Measurements from ENCODE around the gene SCN2B. TPM values are rescaled to one million over a fixed set of nuclear protein-coding genes. Genes with fewer than 3 reads are reported as not detected.

The SCN2B gene
- total and polyA plus RNA-seq, 7 donors, result 0.23 to 1.7 (median 0.95) TPM

DNA sequence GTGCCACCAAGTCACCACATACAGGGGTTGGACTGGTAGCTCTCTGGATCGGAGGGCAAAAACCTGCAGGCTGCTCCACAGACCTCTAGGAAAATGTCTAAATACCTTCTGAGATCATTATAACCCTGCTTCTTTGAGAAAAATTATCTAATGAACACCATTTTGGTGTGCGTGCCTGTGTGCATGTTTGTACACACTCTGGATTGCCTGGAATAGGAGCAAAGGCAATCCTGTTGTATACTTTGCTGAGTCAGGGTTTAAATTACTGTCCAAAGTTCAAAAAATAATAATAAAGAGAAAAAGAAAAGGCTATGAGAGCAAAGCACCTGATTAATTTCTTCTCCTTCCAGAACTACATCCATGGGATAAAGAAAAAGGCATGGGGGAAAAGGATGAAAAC lies 37.3 kb upstream of the SCN2B start:
- Histone ChIP-seq H3K4me1 (no peaks in the 10 kb centered on the region), H3K36me3 (no peaks in the 10 kb centered on the region), H3K27me3 (peaks cover 0 to 16% (median 0%) of the 10 kb centered on the region in 3 donors), H3K9me3 (no peaks in the 10 kb centered on the region), H3K4me3 (no peak overlapping the region), H3K27ac (peak overlapping the region in 1 of 4 donors; percentile 2)
- WGBS, 2 donors, result 38 to 71% methylated on average over 2 of the region's 2 CpGs
- TF ChIP-seq POLR2A (IDR thresholded peaks at IDR 0.05) (no peak), CTCF (IDR thresholded peaks at IDR 0.05) (no peak), EP300 (IDR thresholded peaks at IDR 0.05) (no peak), POLR2AphosphoS5 (IDR thresholded peaks at IDR 0.05) (no peak)
- intact Hi-C loops (cut with DNase I), result no loop called here
- DNase-seq, result no peak

GRCh38 chr11:118213201-118213600 lies 36.8 kb upstream of the SCN2B start:
- H3K27ac ChIP-seq, result no peak overlapping the region
- WGBS, 2 donors, result 76 to 79% methylated on average over 4 of the region's 4 CpGs
- H3K4me3 ChIP-seq, result no peak overlapping the region
- no peaks in the 10 kb centered on the region for H3K4me1 ChIP-seq
- no peaks in the 10 kb centered on the region for H3K9me3 ChIP-seq
- DNase-seq, result no peak
- intact Hi-C loops (cut with DNase I), result no loop called here
- H3K27me3 ChIP-seq, result peaks cover 0 to 15% (median 0%) of the 10 kb centered on the region in 3 donors
- no peaks in the 10 kb centered on the region for H3K36me3 ChIP-seq
- no peak for TF ChIP-seq CTCF (IDR thresholded peaks at IDR 0.05)
- TF ChIP-seq POLR2AphosphoS5 (IDR thresholded peaks at IDR 0.05), result no peak

GRCh38 chr11:118212781-118213191 lies 36.3 kb upstream of the SCN2B start:
- Histone ChIP-seq H3K27ac (no peak overlapping the region), H3K4me3 (no peak overlapping the region), H3K36me3 (no peaks in the 10 kb centered on the region), H3K9me3 (no peaks in the 10 kb centered on the region), H3K27me3 (peaks cover 0 to 14% (median 0%) of the 10 kb centered on the region in 3 donors), H3K4me1 (no peaks in the 10 kb centered on the region)
- intact Hi-C loops (cut with DNase I), result no loop called here
- no peak for DNase-seq
- 61 to 70% methylated on average over 2 of the region's 2 CpGs for whole genome bisulfite sequencing, 2 donors
- TF ChIP-seq POLR2A (IDR thresholded peaks at IDR 0.05) (no peak), CTCF (IDR thresholded peaks at IDR 0.05) (no peak), EP300 (IDR thresholded peaks at IDR 0.05) (no peak), POLR2AphosphoS5 (IDR thresholded peaks at IDR 0.05) (no peak)

DNA sequence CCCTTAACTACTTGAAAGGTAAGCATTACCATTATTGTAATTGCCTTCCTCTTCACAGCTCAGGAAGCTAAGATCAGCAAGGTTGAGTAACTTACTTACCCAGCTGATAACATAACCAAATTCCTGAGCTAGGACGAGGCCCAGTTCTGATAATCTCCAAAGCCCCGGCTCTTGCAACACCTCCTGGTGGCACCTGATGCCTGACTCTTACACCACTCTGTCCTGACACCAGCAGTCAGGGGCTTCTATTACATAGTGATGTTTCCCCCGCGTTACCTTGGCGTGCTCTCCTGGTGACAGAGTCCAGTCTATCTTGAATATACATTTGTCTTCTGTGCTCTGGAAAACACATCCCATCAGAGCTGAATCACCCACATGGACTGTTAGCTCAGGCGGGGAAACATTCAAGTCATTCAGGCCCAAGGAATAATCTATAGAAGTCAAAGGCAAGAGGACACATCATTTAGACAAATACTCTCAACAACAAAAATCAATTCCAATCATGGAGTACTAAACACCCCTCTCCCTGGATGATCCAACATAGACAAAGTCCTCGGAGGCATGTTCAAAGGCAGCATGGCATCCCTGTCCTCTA lies 35.8 kb upstream of the SCN2B start:
- Histone ChIP-seq H3K36me3 (no peaks in the 10 kb centered on the region), H3K4me1 (no peaks in the 10 kb centered on the region), H3K9me3 (no peaks in the 10 kb centered on the region), H3K27me3 (peaks cover 0 to 14% (median 0%) of the 10 kb centered on the region in 3 donors), H3K4me3 (no peak overlapping the region), H3K27ac (no peak overlapping the region)
- DNase-seq, result no peak
- WGBS, 2 donors, result 84 to 85% methylated on average over 7 of the region's 7 CpGs
- TF ChIP-seq POLR2A (IDR thresholded peaks at IDR 0.05), result no peak
- no peak for TF ChIP-seq POLR2AphosphoS5 (IDR thresholded peaks at IDR 0.05)
- TF ChIP-seq CTCF (IDR thresholded peaks at IDR 0.05), result no peak
- TF ChIP-seq EP300 (IDR thresholded peaks at IDR 0.05), result no peak
- intact Hi-C loops (cut with DNase I), result no loop called here

DNA sequence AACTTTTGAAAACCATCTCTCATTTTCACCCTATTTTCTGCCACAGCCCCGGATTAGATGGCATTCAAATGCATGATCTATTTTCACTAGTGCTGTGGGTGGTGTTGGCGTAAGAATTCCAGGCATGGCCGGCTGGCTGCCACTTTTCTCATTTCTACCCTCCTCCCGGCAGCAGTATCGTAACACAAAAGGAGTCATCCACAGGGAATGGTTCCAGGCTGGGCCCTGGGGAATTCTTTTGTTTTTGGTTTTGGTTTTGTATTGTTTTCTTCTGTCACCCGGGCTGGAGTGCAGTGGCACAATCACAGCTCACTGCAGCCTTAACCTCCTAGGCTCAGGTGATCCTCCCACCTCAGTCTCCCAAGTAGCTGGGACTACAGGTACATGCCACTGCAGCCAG lies 34.6 kb upstream of the SCN2B start:
- no peak for DNase-seq
- Histone ChIP-seq H3K4me3 (no peak overlapping the region), H3K27me3 (peaks cover 0 to 14% (median 0%) of the 10 kb centered on the region in 3 donors), H3K36me3 (no peaks in the 10 kb centered on the region), H3K27ac (no peak overlapping the region), H3K4me1 (no peaks in the 10 kb centered on the region), H3K9me3 (no peaks in the 10 kb centered on the region)
- WGBS, 2 donors, result 73 to 74% methylated on average over 6 of the region's 6 CpGs
- TF ChIP-seq EP300 (IDR thresholded peaks at IDR 0.05), result no peak
- TF ChIP-seq POLR2A (IDR thresholded peaks at IDR 0.05), result no peak
- no peak for TF ChIP-seq POLR2AphosphoS5 (IDR thresholded peaks at IDR 0.05)
- no peak for TF ChIP-seq CTCF (IDR thresholded peaks at IDR 0.05)
- intact Hi-C loops (cut with DNase I), result no loop called here
